ENCODE data around the gene EIF2D.

EIF2D gene

DNA sequence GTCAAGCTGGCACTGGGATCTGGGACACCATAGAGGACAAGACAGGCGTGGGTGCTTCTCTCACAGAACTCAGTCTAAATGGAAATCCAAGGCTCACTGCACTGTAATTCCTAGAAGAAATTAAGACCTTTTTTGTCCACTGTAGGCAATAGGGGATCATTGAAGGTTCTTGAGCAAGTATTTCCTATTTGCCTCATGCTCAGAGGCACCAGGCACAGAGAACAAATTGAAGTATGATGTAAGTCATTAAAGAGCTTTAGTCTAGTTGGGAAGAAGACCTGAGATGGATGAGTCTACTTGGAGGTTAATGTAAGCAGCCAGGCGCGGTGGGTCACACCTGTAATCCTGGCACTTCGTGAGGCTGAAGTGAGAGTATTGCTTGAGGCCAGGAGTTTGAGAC is 34.6 kb downstream of the EIF2D start:
- TF ChIP-seq, protein P1, sequence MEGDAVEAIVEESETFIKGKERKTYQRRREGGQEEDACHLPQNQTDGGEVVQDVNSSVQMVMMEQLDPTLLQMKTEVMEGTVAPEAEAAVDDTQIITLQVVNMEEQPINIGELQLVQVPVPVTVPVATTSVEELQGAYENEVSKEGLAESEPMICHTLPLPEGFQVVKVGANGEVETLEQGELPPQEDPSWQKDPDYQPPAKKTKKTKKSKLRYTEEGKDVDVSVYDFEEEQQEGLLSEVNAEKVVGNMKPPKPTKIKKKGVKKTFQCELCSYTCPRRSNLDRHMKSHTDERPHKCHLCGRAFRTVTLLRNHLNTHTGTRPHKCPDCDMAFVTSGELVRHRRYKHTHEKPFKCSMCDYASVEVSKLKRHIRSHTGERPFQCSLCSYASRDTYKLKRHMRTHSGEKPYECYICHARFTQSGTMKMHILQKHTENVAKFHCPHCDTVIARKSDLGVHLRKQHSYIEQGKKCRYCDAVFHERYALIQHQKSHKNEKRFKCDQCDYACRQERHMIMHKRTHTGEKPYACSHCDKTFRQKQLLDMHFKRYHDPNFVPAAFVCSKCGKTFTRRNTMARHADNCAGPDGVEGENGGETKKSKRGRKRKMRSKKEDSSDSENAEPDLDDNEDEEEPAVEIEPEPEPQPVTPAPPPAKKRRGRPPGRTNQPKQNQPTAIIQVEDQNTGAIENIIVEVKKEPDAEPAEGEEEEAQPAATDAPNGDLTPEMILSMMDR (IDR thresholded peaks at IDR 0.05; ENCODE audit: low read depth, low read length), result no peak
- DNase-seq (ENCODE audit: low read depth in 2 of 2), result no peak
- no peak overlapping the region for H3K4me3 ChIP-seq (replicated peaks in 1 of 2; ENCODE audit: low read depth in 2 of 2, low read length in 2 of 2)

DNA sequence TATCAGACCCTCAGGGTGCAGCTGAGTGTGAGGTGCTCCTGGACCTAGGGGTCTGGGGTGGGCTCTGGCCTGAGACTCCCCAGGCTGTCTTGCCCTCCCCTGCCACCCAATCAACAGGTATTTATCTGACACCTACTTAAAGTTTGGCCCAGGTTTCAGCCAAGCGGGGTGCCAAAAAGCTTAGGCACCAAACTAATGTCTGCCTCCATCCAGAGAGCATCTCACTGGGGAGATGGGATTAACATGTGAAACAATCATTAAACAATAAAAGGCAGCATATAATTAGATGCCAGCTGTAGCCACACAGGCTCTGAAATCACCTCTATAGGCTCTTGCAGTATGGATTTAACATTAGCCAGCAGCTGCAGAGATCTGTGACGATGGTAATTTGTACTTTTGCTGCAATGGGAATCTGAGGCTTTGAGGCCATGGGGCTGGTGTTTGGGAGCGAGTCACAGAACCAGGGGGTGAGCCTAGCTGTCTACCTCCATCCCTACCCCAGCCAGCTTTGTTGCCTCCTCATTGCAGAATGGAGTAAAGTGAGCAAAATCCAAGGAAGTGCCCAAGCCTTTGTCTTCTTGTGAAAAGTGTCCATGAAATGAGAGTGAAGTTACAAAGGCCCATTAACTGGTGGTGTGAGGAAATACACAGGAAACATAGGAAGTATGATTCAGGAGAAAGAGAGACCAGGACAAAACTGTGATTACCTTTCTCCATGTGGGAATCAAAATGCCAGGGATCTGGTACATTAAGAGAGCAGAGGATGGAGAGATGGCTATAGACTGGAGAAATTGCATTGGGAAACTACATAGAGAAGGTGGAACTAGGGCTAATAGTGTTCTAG is 36.1 kb downstream of the EIF2D start:
- peak in 1 of 2 donors; percentile 17 for DNase-seq (ENCODE audit: low read depth in 2 of 2)
- TF ChIP-seq, protein P1 (IDR thresholded peaks at IDR 0.05; ENCODE audit: low read depth, low read length), result no peak
- H3K4me3 ChIP-seq (replicated peaks in 1 of 2; ENCODE audit: low read depth in 2 of 2, low read length in 2 of 2), result no peak overlapping the region

DNA sequence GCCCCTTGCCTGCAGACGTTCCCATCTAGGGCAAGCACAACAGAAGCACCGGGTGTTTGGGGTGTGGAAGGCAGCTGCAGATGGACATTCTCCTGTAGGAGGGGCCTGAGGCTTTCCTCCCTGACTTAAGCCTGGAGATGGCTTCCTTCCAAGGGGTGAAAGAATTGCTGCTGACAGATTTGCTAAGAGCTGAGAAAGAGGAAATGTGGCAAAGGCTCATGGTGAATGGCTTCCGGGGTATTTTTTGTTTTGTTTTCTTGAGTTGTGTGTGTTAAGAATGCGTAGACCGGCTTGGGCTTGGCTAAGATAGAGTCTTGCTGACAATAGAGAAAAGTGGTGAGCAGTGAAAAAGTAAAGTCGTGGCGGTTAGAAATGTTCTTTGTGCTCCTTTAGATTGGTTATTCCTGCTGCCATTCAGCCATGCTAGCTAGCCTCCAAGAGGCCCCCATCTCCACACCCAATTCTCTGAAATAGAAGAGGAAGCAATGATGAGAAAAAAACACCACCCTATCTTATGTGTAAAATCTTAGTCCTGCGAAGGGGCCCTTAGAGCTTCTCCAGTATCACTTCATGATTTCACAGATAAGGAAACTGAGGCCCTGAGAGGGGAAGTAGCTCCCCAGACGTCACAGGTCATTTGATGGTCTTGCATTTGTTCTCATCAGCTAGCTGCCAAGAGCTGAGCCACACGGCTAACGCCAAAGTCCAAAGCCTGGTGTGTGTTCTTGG is 36.9 kb downstream of the EIF2D start:
- TF ChIP-seq, protein P1 (IDR thresholded peaks at IDR 0.05; ENCODE audit: low read depth, low read length), result no peak
- H3K4me3 ChIP-seq (replicated peaks in 1 of 2; ENCODE audit: low read depth in 2 of 2, low read length in 2 of 2), result no peak overlapping the region
- peak; percentile 96 to 98 for DNase-seq (ENCODE audit: low read depth in 2 of 2)

DNA sequence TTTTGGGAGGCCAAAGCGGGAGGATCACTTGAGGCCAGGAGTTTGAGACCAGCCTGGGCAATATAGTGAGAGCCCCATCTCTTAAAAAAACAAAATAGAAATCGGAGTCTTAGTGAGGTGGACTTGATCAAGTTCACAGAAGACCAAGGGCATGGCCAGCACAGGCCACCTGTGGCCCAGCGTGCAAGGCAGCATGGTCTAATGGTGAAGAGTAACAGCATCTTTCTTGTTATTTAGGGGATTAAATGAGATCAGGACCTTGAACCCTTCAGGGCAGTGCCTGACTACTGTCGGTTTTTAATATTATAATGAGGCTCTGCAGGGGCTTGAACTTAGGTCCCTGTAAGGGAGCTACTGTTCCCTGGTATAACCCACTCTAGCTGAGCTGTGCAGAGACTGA is 38.5 kb downstream of the EIF2D start:
- no peak for DNase-seq (ENCODE audit: low read depth in 2 of 2)
- TF ChIP-seq, protein P1 (IDR thresholded peaks at IDR 0.05; ENCODE audit: low read depth, low read length), result no peak
- no peak overlapping the region for H3K4me3 ChIP-seq (replicated peaks in 1 of 2; ENCODE audit: low read depth in 2 of 2, low read length in 2 of 2)

DNA sequence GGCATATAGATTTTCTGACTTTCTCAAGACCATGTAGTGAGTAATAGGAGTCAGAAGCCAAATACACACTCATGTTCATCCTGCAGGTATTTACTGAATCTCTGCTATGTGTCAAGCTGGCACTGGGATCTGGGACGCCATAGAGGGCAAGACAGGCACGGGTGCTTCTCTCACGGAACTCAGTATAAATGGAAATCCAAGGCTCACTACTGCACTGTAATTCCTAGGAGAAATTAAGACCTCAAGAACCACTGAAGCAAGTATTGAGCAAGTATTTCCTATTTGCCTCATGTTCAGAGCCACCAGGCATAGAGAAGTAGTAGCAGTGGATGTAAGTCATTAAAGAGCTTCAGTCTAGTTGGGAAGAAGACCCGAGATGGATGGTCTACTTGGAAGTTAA is 38.9 kb downstream of the EIF2D start:
- no peak for DNase-seq (ENCODE audit: low read depth in 2 of 2)
- no peak overlapping the region for H3K4me3 ChIP-seq (replicated peaks in 1 of 2; ENCODE audit: low read depth in 2 of 2, low read length in 2 of 2)
- TF ChIP-seq, protein P1 (IDR thresholded peaks at IDR 0.05; ENCODE audit: low read depth, low read length), result no peak

DNA sequence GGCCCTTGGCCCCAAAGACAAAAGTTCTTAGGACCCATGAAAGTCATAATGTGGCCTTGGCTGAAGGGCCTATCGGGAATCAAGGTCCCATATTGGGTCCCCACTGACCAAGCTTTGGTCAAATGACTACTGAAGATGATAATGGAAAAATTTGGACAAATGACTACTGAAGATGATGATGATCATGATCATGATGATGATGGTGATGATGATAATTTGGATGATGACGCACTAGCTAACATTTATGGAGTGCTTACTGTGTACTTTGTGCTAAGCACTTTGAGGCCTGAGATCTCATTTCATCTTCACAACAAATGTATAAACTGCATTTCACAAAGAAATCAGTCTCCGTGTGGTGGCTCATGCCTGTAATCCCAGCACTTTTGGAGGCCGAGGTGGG is 39.4 kb downstream of the EIF2D start:
- no peak overlapping the region for H3K4me3 ChIP-seq (replicated peaks in 1 of 2; ENCODE audit: low read depth in 2 of 2, low read length in 2 of 2)
- TF ChIP-seq, protein P1 (IDR thresholded peaks at IDR 0.05; ENCODE audit: low read depth, low read length), result no peak
- DNase-seq (ENCODE audit: low read depth in 2 of 2), result no peak

Data from cardiac fibroblast (primary cell).